ENCODE data around the gene KIFC3.

KIFC3 gene

GRCh38 chr16:57739756-57740422 is 62.4 kb downstream of the KIFC3 start:
- ChIA-PET CTCF (interaction anchor here (0.6 to 2.7 kb wide), 3 partner anchors 164 to 312 kb away, joined by 3 to 8 read pairs (median 3); no protein-coding TSS in a partner anchor), POLR2A (ENCODE audit: low non-redundant PET) (interaction anchor here (0.6 kb wide), 1 partner anchor 120 kb away, joined by 3 read pairs; no protein-coding TSS in a partner anchor)
- peak overlapping the region; percentile 0; the same call in 1 of the 2 replicates for H3K27ac ChIP-seq
- DNase-seq (ENCODE audit: low spot score), result no peak
- no peak for TF ChIP-seq CTCF (conservative IDR thresholded peaks at IDR 0.05; ENCODE audit: low read depth)

- TF ChIP-seq CTCF (conservative IDR thresholded peaks at IDR 0.05; ENCODE audit: low read depth), result no peak
- H3K27ac ChIP-seq, result no peak overlapping the region
- DNase-seq (ENCODE audit: low spot score), result no peak
- POLR2A ChIA-PET (ENCODE audit: low non-redundant PET), result no interaction called here
- CTCF ChIA-PET, result interaction anchor here (0.6 kb wide), 1 partner anchor 139 kb away, joined by 6 read pairs; no protein-coding TSS in a partner anchor
These were observed 63.4 kb downstream of the KIFC3 start for GRCh38 chr16:57738844-57739243.

GRCh38 chr16:57736419-57737351 is 65.6 kb downstream of the KIFC3 start:
- ChIA-PET CTCF (interaction anchor here (0.5 to 2.7 kb wide), 9 partner anchors 43 to 1001 kb away, joined by 3 to 13 read pairs (median 4); no protein-coding TSS in a partner anchor), POLR2A (ENCODE audit: low non-redundant PET) (no interaction called here)
- TF ChIP-seq CTCF (conservative IDR thresholded peaks at IDR 0.05; ENCODE audit: low read depth), result peak; percentile 42
- DNase-seq (ENCODE audit: low spot score), result peak; percentile 59
- peak overlapping the region; percentile 75 for H3K27ac ChIP-seq

GRCh38 chr16:57735755-57736418 is 66.4 kb downstream of the KIFC3 start, which contains the start of gene KATNB1:
KATNB1 (plus strand) TSS chr16:57735770; CDS start chr16:57737244, 1,474 bp downstream.
- TF ChIP-seq CTCF (conservative IDR thresholded peaks at IDR 0.05; ENCODE audit: low read depth), result no peak
- peak; percentile 13 for DNase-seq (ENCODE audit: low spot score)
- ChIA-PET CTCF (interaction anchor here (0.5 to 2.7 kb wide), 12 partner anchors 13 to 1000 kb away, joined by 3 to 13 read pairs (median 4); no protein-coding TSS in a partner anchor), POLR2A (ENCODE audit: low non-redundant PET) (interaction anchor here (0.6 kb wide), 1 partner anchor 146 kb away, joined by 4 read pairs; no protein-coding TSS in a partner anchor)
- H3K27ac ChIP-seq, result peak within 1 kb of the TSS; percentile 75

- peak overlapping the region; percentile 75 for H3K27ac ChIP-seq
- no peak for TF ChIP-seq CTCF (conservative IDR thresholded peaks at IDR 0.05; ENCODE audit: low read depth)
- peak; percentile 100 for DNase-seq (ENCODE audit: low spot score)
- POLR2A ChIA-PET (ENCODE audit: low non-redundant PET), result interaction anchor here (0.6 to 0.7 kb wide), 5 partner anchors 29 to 375 kb away, joined by 3 to 4 read pairs (median 4); no protein-coding TSS in a partner anchor
- CTCF ChIA-PET, result interaction anchor here (0.6 to 2.7 kb wide), 8 partner anchors 14 to 269 kb away, joined by 3 to 13 read pairs (median 5); no protein-coding TSS in a partner anchor
These were observed 67.2 kb downstream of the KIFC3 start for GRCh38 chr16:57734925-57735754.
